HEK293 (cell line): ENCODE results near the gene CDO1.

Source experiments
- GLI2 ChIP-seq: fragments of 450-650 bp; formaldehyde crosslinking; IDR thresholded peaks from 2 replicates; pipeline ENCODE4; 2017; ENCODE audit warnings: missing biosample characterization, missing genetic modification characterization, low read depth, borderline replicate concordance
- GLI4 ChIP-seq: fragments of 450-650 bp; formaldehyde crosslinking; IDR thresholded peaks from 2 replicates; pipeline ENCODE4 v1.5.1; 2016; ENCODE audit warnings: missing biosample characterization, missing genetic modification characterization
- KLF17 ChIP-seq: fragments of 450-650 bp; formaldehyde crosslinking; IDR thresholded peaks from 2 replicates; pipeline ENCODE4 v1.5.1; 2016; ENCODE audit warnings: missing biosample characterization, missing genetic modification characterization
- OSR2 ChIP-seq: fragments of 450-650 bp; formaldehyde crosslinking; IDR thresholded peaks from 2 replicates; pipeline ENCODE4 v1.5.1; 2016; ENCODE audit warnings: missing biosample characterization, missing genetic modification characterization
- PRDM1 ChIP-seq: fragments of 450-650 bp; formaldehyde crosslinking; IDR thresholded peaks from 2 replicates; pipeline ENCODE4; 2016; ENCODE audit warnings: missing biosample characterization, missing genetic modification characterization
- ZBTB20 ChIP-seq: fragments of 450-650 bp; formaldehyde crosslinking; IDR thresholded peaks from 2 replicates; pipeline ENCODE4 v1.5.1; 2016; ENCODE audit warnings: missing biosample characterization, missing genetic modification characterization
- ZBTB26 ChIP-seq: fragments of 450-650 bp; formaldehyde crosslinking; optimal IDR thresholded peaks from 2 replicates; pipeline ENCODE3; 2016; ENCODE audit warnings: missing biosample characterization, mild to moderate bottlenecking, missing genetic modification characterization
- ZFP3 ChIP-seq: fragments of 450-650 bp; formaldehyde crosslinking; IDR thresholded peaks from 2 replicates; pipeline ENCODE4 v1.5.1; 2016; ENCODE audit warnings: low read depth, missing biosample characterization, missing genetic modification characterization
- ZFP41 ChIP-seq: fragments of 450-650 bp; formaldehyde crosslinking; IDR thresholded peaks from 2 replicates; pipeline ENCODE4 v1.5.1; 2016; ENCODE audit warnings: missing biosample characterization, missing genetic modification characterization, borderline replicate concordance
- ZIC2 ChIP-seq: fragments of 450-650 bp; formaldehyde crosslinking; IDR thresholded peaks from 2 replicates; pipeline ENCODE4 v1.5.1; 2016; ENCODE audit warnings: missing biosample characterization, missing genetic modification characterization
- ZNF114 ChIP-seq: fragments of 450-650 bp; formaldehyde crosslinking; IDR thresholded peaks from 2 replicates; pipeline ENCODE4 v1.5.0; 2017; ENCODE audit warnings: missing biosample characterization, missing genetic modification characterization
- ZNF132 ChIP-seq: fragments of 450-650 bp; formaldehyde crosslinking; IDR thresholded peaks from 2 replicates; pipeline ENCODE4 v1.5.1; 2017; ENCODE audit warnings: missing biosample characterization, missing genetic modification characterization, borderline replicate concordance
- ZNF140 ChIP-seq: fragments of 450-650 bp; formaldehyde crosslinking; IDR thresholded peaks from 2 replicates; pipeline ENCODE4 v1.5.1; 2016; ENCODE audit warnings: missing biosample characterization, missing genetic modification characterization
- ZNF174 ChIP-seq: fragments of 450-650 bp; formaldehyde crosslinking; IDR thresholded peaks from 2 replicates; pipeline ENCODE4 v1.5.0; 2017; ENCODE audit warnings: missing biosample characterization, mild to moderate bottlenecking, missing genetic modification characterization
- ZNF19 ChIP-seq: fragments of 450-650 bp; formaldehyde crosslinking; IDR thresholded peaks from 2 replicates; pipeline ENCODE4; 2016; ENCODE audit warnings: missing biosample characterization, missing genetic modification characterization, low read depth
- ZNF350 ChIP-seq: fragments of 450-650 bp; formaldehyde crosslinking; IDR thresholded peaks from 2 replicates; pipeline ENCODE4 v1.5.0; 2017; ENCODE audit warnings: missing biosample characterization, mild to moderate bottlenecking, missing genetic modification characterization
- ZNF362 ChIP-seq: fragments of 450-650 bp; formaldehyde crosslinking; IDR thresholded peaks from 2 replicates; pipeline ENCODE4 v1.5.1; 2016; ENCODE audit warnings: missing biosample characterization, missing genetic modification characterization
- ZNF37A ChIP-seq: fragments of 450-650 bp; IDR thresholded peaks from 2 replicates; pipeline ENCODE4 v1.5.1; 2018; ENCODE audit warnings: missing biosample characterization, missing genetic modification characterization
- ZNF501 ChIP-seq: fragments of 450-650 bp; formaldehyde crosslinking; IDR thresholded peaks from 2 replicates; pipeline ENCODE4 v1.5.1; 2016; ENCODE audit warnings: missing biosample characterization, missing genetic modification characterization
- ZNF521 ChIP-seq: fragments of 450-650 bp; formaldehyde crosslinking; IDR thresholded peaks from 2 replicates; pipeline ENCODE4 v1.5.1; 2017; ENCODE audit warnings: missing biosample characterization, mild to moderate bottlenecking, missing genetic modification characterization
- ZNF529 ChIP-seq: fragments of 450-650 bp; formaldehyde crosslinking; IDR thresholded peaks from 2 replicates; pipeline ENCODE4 v1.5.1; 2017; ENCODE audit warnings: missing genetic modification characterization, missing biosample characterization; ENCODE audit not compliant: insufficient replicate concordance
- ZNF530 ChIP-seq: fragments of 450-650 bp; formaldehyde crosslinking; IDR thresholded peaks from 2 replicates; pipeline ENCODE4 v1.5.1; 2016; ENCODE audit warnings: low read depth, missing biosample characterization, missing genetic modification characterization
- ZNF600 ChIP-seq: fragments of 450-650 bp; formaldehyde crosslinking; IDR thresholded peaks from 2 replicates; pipeline ENCODE4 v1.5.1; 2016; ENCODE audit warnings: missing biosample characterization, missing genetic modification characterization
- ZNF621 ChIP-seq: fragments of 450-650 bp; formaldehyde crosslinking; IDR thresholded peaks from 2 replicates; pipeline ENCODE4 v1.5.1; 2017; ENCODE audit warnings: missing biosample characterization, missing genetic modification characterization
- ZNF629 ChIP-seq: fragments of 450-650 bp; formaldehyde crosslinking; IDR thresholded peaks from 2 replicates; pipeline ENCODE4 v1.5.1; 2017; ENCODE audit warnings: missing biosample characterization, missing genetic modification characterization
- ZNF692 ChIP-seq: fragments of 450-650 bp; formaldehyde crosslinking; IDR thresholded peaks from 2 replicates; pipeline ENCODE4 v1.5.1; 2016; ENCODE audit warnings: missing biosample characterization, missing genetic modification characterization
- ZNF701 ChIP-seq: fragments of 450-650 bp; formaldehyde crosslinking; IDR thresholded peaks from 2 replicates; pipeline ENCODE4 v1.5.1; 2016; ENCODE audit warnings: missing biosample characterization, missing genetic modification characterization
- ZNF776 ChIP-seq: fragments of 450-650 bp; formaldehyde crosslinking; IDR thresholded peaks from 2 replicates; pipeline ENCODE4 v1.5.0; 2017; ENCODE audit warnings: missing biosample characterization, missing genetic modification characterization, borderline replicate concordance
- ZNF785 ChIP-seq: fragments of 450-650 bp; formaldehyde crosslinking; IDR thresholded peaks from 2 replicates; pipeline ENCODE4 v1.5.1; 2016; ENCODE audit warnings: missing biosample characterization, missing genetic modification characterization
- ZNF791 ChIP-seq: fragments of 450-650 bp; formaldehyde crosslinking; IDR thresholded peaks from 2 replicates; pipeline ENCODE4 v1.5.1; 2016; ENCODE audit warnings: missing biosample characterization, missing genetic modification characterization
- ZSCAN5A ChIP-seq: fragments of 450-650 bp; formaldehyde crosslinking; IDR thresholded peaks from 2 replicates; pipeline ENCODE4 v1.5.1; 2016; ENCODE audit warnings: missing biosample characterization, missing genetic modification characterization

The CDO1 gene

GRCh38 chr5:115816226-115817081 lies at the start of gene CDO1 (continued):
- TF ChIP-seq ZNF362 (tag by site-specific recombination) (no peak), ZNF701 (tag by site-specific recombination) (no peak), PRDM1 (tag by site-specific recombination) (no peak), GLI2 (tag by site-specific recombination) (no peak), ZNF350 (tag by site-specific recombination) (no peak; the same call in 1 of the 2 replicates), ZSCAN5A (tag by site-specific recombination) (no peak), OSR2 (no peak), ZNF776 (tag by site-specific recombination) (no peak), ZBTB20 (tag by site-specific recombination) (peak; percentile 96), ZBTB26 (tag by site-specific recombination) (peak; percentile 87), ZNF600 (peak; percentile 93), ZNF692 (peak; percentile 94), ZNF791 (tag by site-specific recombination) (no peak), ZNF19 (tag by site-specific recombination) (no peak), ZNF621 (no peak), ZNF521 (no peak), ZIC2 (tag by site-specific recombination) (peak; percentile 14; the same call in 1 of the 2 replicates), ZNF114 (tag by site-specific recombination) (no peak), KLF17 (tag by site-specific recombination) (0 out of 2 replicates have a peak, but pooled peaks have one; percentile 15), ZNF530 (no peak), ZNF529 (tag by site-specific recombination) (no peak), ZNF132 (tag by site-specific recombination) (no peak), ZNF629 (tag by site-specific recombination) (peak; percentile 49; the same call in 1 of the 2 replicates), ZFP3 (tag by site-specific recombination) (no peak), ZNF174 (no peak), ZNF785 (tag by site-specific recombination) (no peak; the same call in 1 of the 2 replicates), GLI4 (tag by site-specific recombination) (0 out of 2 replicates have a peak, but pooled peaks have one; percentile 7), ZNF501 (tag by site-specific recombination) (peak; percentile 93), ZFP41 (tag by site-specific recombination) (no peak), ZNF37A (tag by site-specific recombination) (no peak), ZNF140 (tag by site-specific recombination) (no peak; the same call in 1 of the 2 replicates)
